Neural crest cell (in vitro differentiated cells): Measurements from ENCODE around the gene FRG1. TPM values are rescaled to one million over a fixed set of nuclear protein-coding genes. Genes with fewer than 3 reads are reported as not detected.
"Not testable (repeated sequence)": the region's sequence is repeated elsewhere in the genome, so short reads cannot be mapped to it uniquely, and the experiment has no call there.

Experiments used
- DNase-seq: peaks from one replicate; pipeline ENCODE4 v3.0.0; 2021; ENCODE audit warnings: low read depth, mixed read lengths, low spot score
- H3K27ac Mint-ChIP-seq: one replicate; pipeline ENCODE4 v1.8.0; 2021; ENCODE audit warnings: mild to moderate bottlenecking, mixed read lengths; ENCODE audit not compliant: unreplicated experiment
- H3K27me3 Mint-ChIP-seq: 2 replicates; pipeline ENCODE4 v1.8.0; 2021; ENCODE audit warnings: low read depth, mild to moderate bottlenecking, mixed read lengths
- H3K36me3 Mint-ChIP-seq: 2 replicates; pipeline ENCODE4 v1.8.0; 2021; ENCODE audit warnings: low read depth, mild to moderate bottlenecking, mixed read lengths
- H3K4me1 Mint-ChIP-seq: 2 replicates; pipeline ENCODE4 v1.8.0; 2021; ENCODE audit warnings: mixed read lengths
- H3K4me3 Mint-ChIP-seq: one replicate; pipeline ENCODE4 v1.8.0; 2021; ENCODE audit warnings: mild to moderate bottlenecking, mixed read lengths
- H3K9me3 Mint-ChIP-seq: 2 replicates; pipeline ENCODE4 v1.8.0; 2021; ENCODE audit warnings: mixed read lengths
- CTCF ChIP-seq: fragments of 200-600 bp; sonication (generic); conservative IDR thresholded peaks from 2 replicates; pipeline ENCODE4 v1.5.0; 2021; ENCODE audit warnings: antibody characterized with exemption, mild to moderate bottlenecking
- total RNA-seq: library from RNA; stranded (reverse); gene quantifications from 2 replicates; pipeline ENCODE4 v1.2.1, GENCODE V29; 2021

The FRG1 gene
- total RNA-seq, 1 donor from 2014 or later = 41.5 TPM

GRCh38 chr4:189973646-189974045, 33.0 kb downstream of the FRG1 start:
- no peak overlapping the region for H3K4me3 Mint-ChIP-seq
- H3K27ac Mint-ChIP-seq = no peak overlapping the region
- no peaks in the 10 kb centered on the region for H3K27me3 Mint-ChIP-seq
- DNase-seq = no peak
- peaks cover 2% of the 10 kb centered on the region for H3K36me3 Mint-ChIP-seq
- TF ChIP-seq CTCF = no peak
- no peaks in the 10 kb centered on the region for H3K9me3 Mint-ChIP-seq
- peaks cover 4% of the 10 kb centered on the region for H3K4me1 Mint-ChIP-seq

- DNase-seq = no peak
- H3K4me1 Mint-ChIP-seq = peaks cover 4% of the 10 kb centered on the region
- H3K27ac Mint-ChIP-seq = no peak overlapping the region
- H3K27me3 Mint-ChIP-seq = no peaks in the 10 kb centered on the region
- H3K4me3 Mint-ChIP-seq = no peak overlapping the region
- peaks cover 2% of the 10 kb centered on the region for H3K36me3 Mint-ChIP-seq
- TF ChIP-seq CTCF = peak; percentile 21
- H3K9me3 Mint-ChIP-seq = no peaks in the 10 kb centered on the region
Measured at GRCh38 chr4:189974056-189974455, 33.4 kb downstream of the FRG1 start.

- Mint-ChIP-seq H3K4me1 (no peaks in the 10 kb centered on the region), H3K27ac (no peak overlapping the region), H3K36me3 (no peaks in the 10 kb centered on the region), H3K27me3 (no peaks in the 10 kb centered on the region), H3K9me3 (no peaks in the 10 kb centered on the region), H3K4me3 (no peak overlapping the region)
- no peak for TF ChIP-seq CTCF
- DNase-seq = no peak
Measured at GRCh38 chr4:189979196-189980047, 38.8 kb downstream of the FRG1 start.

- H3K27me3 Mint-ChIP-seq, H3K27ac Mint-ChIP-seq, H3K4me3 Mint-ChIP-seq, H3K9me3 Mint-ChIP-seq, H3K36me3 Mint-ChIP-seq, DNase-seq, H3K4me1 Mint-ChIP-seq: not testable (repeated sequence)
Measured at GRCh38 chr4:189980292-189980691, 39.6 kb downstream of the FRG1 start.

GRCh38 chr4:189981970-189982369, 41.3 kb downstream of the FRG1 start:
- no peak overlapping the region for H3K4me3 Mint-ChIP-seq
- no peak overlapping the region for H3K27ac Mint-ChIP-seq
- DNase-seq = no peak
- H3K9me3 Mint-ChIP-seq = peaks cover 9% of the 10 kb centered on the region
- H3K36me3 Mint-ChIP-seq = peaks cover 4% of the 10 kb centered on the region
- TF ChIP-seq CTCF = no peak
- no peaks in the 10 kb centered on the region for H3K27me3 Mint-ChIP-seq
- H3K4me1 Mint-ChIP-seq = no peaks in the 10 kb centered on the region

- DNase-seq, H3K9me3 Mint-ChIP-seq, H3K36me3 Mint-ChIP-seq, H3K4me1 Mint-ChIP-seq, H3K27ac Mint-ChIP-seq, H3K4me3 Mint-ChIP-seq, H3K27me3 Mint-ChIP-seq: not testable (repeated sequence)
Measured at GRCh38 chr4:189983916-189984526, 43.3 kb downstream of the FRG1 start.

GRCh38 chr4:189984661-189985060, 44.0 kb downstream of the FRG1 start:
- not testable (repeated sequence) for H3K9me3 Mint-ChIP-seq, H3K4me1 Mint-ChIP-seq, H3K27me3 Mint-ChIP-seq, DNase-seq, H3K4me3 Mint-ChIP-seq, H3K36me3 Mint-ChIP-seq, H3K27ac Mint-ChIP-seq

- H3K36me3 Mint-ChIP-seq, H3K27me3 Mint-ChIP-seq, H3K4me3 Mint-ChIP-seq, H3K4me1 Mint-ChIP-seq, H3K27ac Mint-ChIP-seq, DNase-seq, H3K9me3 Mint-ChIP-seq: not testable (repeated sequence)
Measured at GRCh38 chr4:189985651-189986243, 45.1 kb downstream of the FRG1 start.
